Pancreas (tissue), 10 donors: ENCODE results near the gene ADAMTS2. TPM values are rescaled to one million over a fixed set of nuclear protein-coding genes. Genes with fewer than 3 reads are reported as not detected.

Source experiments
- ATAC-seq, 4 donors: fragments of 200-7000 bp; cut with Tn5 transposase; one replicate each; pipeline versions ENCODE4 v1.8.0 to v1.9.1; 2020; ENCODE audit warnings: mild to moderate bottlenecking in 4 of 4, moderate library complexity in 4 of 4
- DNase-seq, 6 donors: peaks; one replicate each; pipeline ENCODE4 v3.0.0-alpha.2; 2020
- FAIRE-seq: peaks from 2 replicates; lab custom pipeline; 2012; peaks lifted over from hg19 to GRCh38; lab: Jason Lieb, UNC
- H3K27ac ChIP-seq, 4 donors: fragments of 200-600 bp; sonication (generic); 1 replicate in 3 of 4; 2 replicates in 1 of 4; pipeline versions ENCODE4 v1.5.0 to v1.8.0; 2020
- H3K27me3 ChIP-seq, 4 donors: fragments of 200-600 bp; one replicate each; pipeline ENCODE4 v1.8.0; 2021
- H3K36me3 ChIP-seq, 3 donors: fragments of 200-600 bp; sonication (generic) in 1 of 3; one replicate each; pipeline versions ENCODE4 v1.5.0 to v1.8.0; 2020 to 2021
- H3K4me1 ChIP-seq, 3 donors: fragments of 200-600 bp; one replicate each; pipeline ENCODE4 v1.8.0; 2021
- H3K4me3 ChIP-seq, 4 donors: fragments of 200-600 bp; sonication (generic) in 2 of 4; one replicate each; pipeline versions ENCODE4 v1.5.0 to v1.8.0; 2020 to 2021
- H3K9me3 ChIP-seq, 4 donors: fragments of 200-600 bp; one replicate each; pipeline ENCODE4 v1.8.0; 2021
- CTCF ChIP-seq, 4 donors: fragments of 200-600 bp; sonication (generic) in 3 of 4; IDR thresholded peaks; one replicate each; pipeline versions ENCODE4 v1.5.0 to v1.8.0; 2021; ENCODE audit warnings: antibody characterized with exemption in 4 of 4
- WGBS, 2 donors: extraction: QIAGEN DNeasy Blood & Tissue Kit; methylation state at CpG; one replicate each; pipeline ENCODE4 v1.1.7; 2013; 5-methylcytosine and 5-hydroxymethylcytosine counted together
- intact Hi-C, 3 donors: fragments of 100-400 bp; cut with DNase I; formaldehyde crosslinking; loops; one replicate each; pipeline versions ENCODE4 v1.11.1 to v1.14.2; 2022
- polyA plus RNA-seq, 2 donors: library from polyadenylated mRNA; stranded (reverse); fragments of 200-250 nt; gene quantifications; one replicate each; pipeline ENCODE4 v1.2.3, GENCODE V29; 2013
- total RNA-seq, 6 donors: library from RNA; stranded (reverse); fragmentation: NEBNext Ultra II Directional in 4 of 6; extraction: Animal tissue kit (Norgen Biotek cat#: 25700) in 4 of 6; gene quantifications; one replicate each; pipeline versions ENCODE4 v1.2.1 to v1.2.4, GENCODE V29; 2021 to 2023
- donor health status: healthy with polysubstance abuse.
- donor health status: DM: no; HTN: no; CAD: no; lungs with moderate emphysema.
- donor health status: DM: no; HTN: no; CAD: no.
- donor health status: control.
- donor health status: control.
- donor health status: Bipolar disorder and iron deficiency.
- donor health status: DM: yes; HTN: yes; CAD: no.
- donor health status: DM: no; HTN: no; CAD: no.
- donor health status: DM: no; HTN: no; CAD: no.
- donor health status: DM: yes; HTN: yes; CAD: no.

Gene ADAMTS2
- total and polyA plus RNA-seq, 8 donors = 1.3 to 18.5 (median 5.8) TPM

GRCh38 chr5:179215576-179215975 lies 129.7 kb downstream of the ADAMTS2 start:
- intact Hi-C loops = no loop called here
- ATAC-seq = no peak
- no peaks in the 10 kb centered on the region for H3K4me1 ChIP-seq
- no peak for FAIRE-seq
- H3K4me3 ChIP-seq = no peak overlapping the region
- no peaks in the 10 kb centered on the region for H3K27me3 ChIP-seq
- H3K9me3 ChIP-seq = no peaks in the 10 kb centered on the region
- H3K27ac ChIP-seq = no peak overlapping the region
- H3K36me3 ChIP-seq = no peaks in the 10 kb centered on the region
- DNase-seq = no peak
- no peak for TF ChIP-seq CTCF (IDR thresholded peaks at IDR 0.05)
- 59 to 73% methylated on average over 2 of the region's 2 CpGs for WGBS, 2 donors

DNA sequence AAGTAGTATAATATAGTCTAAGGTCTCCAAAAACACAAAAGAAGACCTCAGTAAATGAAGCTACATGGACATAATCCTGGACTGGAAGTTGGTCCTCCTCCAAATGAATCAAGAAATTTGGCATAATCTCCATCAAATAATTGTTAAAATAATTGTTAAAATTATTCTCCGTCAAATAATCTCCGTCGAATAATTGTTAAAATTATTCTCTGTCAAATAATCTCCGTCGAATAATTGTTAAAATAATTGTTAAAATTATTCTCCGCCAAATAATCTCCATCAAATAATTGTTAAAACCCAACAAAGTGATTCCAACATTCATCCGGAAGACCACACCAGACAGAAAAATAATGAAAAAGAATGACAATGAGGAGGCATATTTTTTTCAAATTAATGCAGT lies 130.6 kb downstream of the ADAMTS2 start:
- no peak overlapping the region for H3K4me3 ChIP-seq
- H3K27ac ChIP-seq = no peak overlapping the region
- no peaks in the 10 kb centered on the region for H3K9me3 ChIP-seq
- no peaks in the 10 kb centered on the region for H3K4me1 ChIP-seq
- no peak for DNase-seq
- no peak for ATAC-seq
- no peak for TF ChIP-seq CTCF (IDR thresholded peaks at IDR 0.05)
- FAIRE-seq = no peak
- H3K36me3 ChIP-seq = no peaks in the 10 kb centered on the region
- WGBS, 2 donors = 79 to 87% methylated on average over 7 of the region's 7 CpGs
- intact Hi-C loops = no loop called here
- no peaks in the 10 kb centered on the region for H3K27me3 ChIP-seq

- 40 to 85% methylated on average over 10 of the region's 10 CpGs for WGBS, 2 donors
- no peaks in the 10 kb centered on the region for H3K9me3 ChIP-seq
- no peak overlapping the region for H3K27ac ChIP-seq
- FAIRE-seq = no peak
- H3K27me3 ChIP-seq = no peaks in the 10 kb centered on the region
- no peak for ATAC-seq
- H3K4me1 ChIP-seq = no peaks in the 10 kb centered on the region
- H3K36me3 ChIP-seq = no peaks in the 10 kb centered on the region
- peak in 1 of 6 donors; percentile 20 for DNase-seq
- intact Hi-C loops = no loop called here
- no peak for TF ChIP-seq CTCF (IDR thresholded peaks at IDR 0.05)
- no peak overlapping the region for H3K4me3 ChIP-seq
Observed at GRCh38 chr5:179212870-179213269, 132.4 kb downstream of the ADAMTS2 start.

GRCh38 chr5:179211631-179212030 lies 133.6 kb downstream of the ADAMTS2 start:
- DNase-seq (peak in 1 of 6 donors; percentile 21), FAIRE-seq (no peak), ATAC-seq (no peak)
- WGBS, 2 donors = 63 to 76% methylated on average over 12 of the region's 12 CpGs
- no peaks in the 10 kb centered on the region for H3K9me3 ChIP-seq
- H3K4me3 ChIP-seq = no peak overlapping the region
- H3K27ac ChIP-seq = no peak overlapping the region
- intact Hi-C loops = no loop called here
- no peaks in the 10 kb centered on the region for H3K27me3 ChIP-seq
- H3K4me1 ChIP-seq = no peaks in the 10 kb centered on the region
- no peaks in the 10 kb centered on the region for H3K36me3 ChIP-seq
- TF ChIP-seq CTCF (IDR thresholded peaks at IDR 0.05) = no peak

GRCh38 chr5:179211068-179211467 lies 134.2 kb downstream of the ADAMTS2 start:
- Histone ChIP-seq H3K4me3 (no peak overlapping the region), H3K9me3 (no peaks in the 10 kb centered on the region), H3K27me3 (no peaks in the 10 kb centered on the region), H3K27ac (no peak overlapping the region), H3K36me3 (no peaks in the 10 kb centered on the region), H3K4me1 (no peaks in the 10 kb centered on the region)
- peak in 1 of 6 donors; percentile 31 for DNase-seq
- TF ChIP-seq CTCF (IDR thresholded peaks at IDR 0.05) = no peak
- FAIRE-seq = no peak
- intact Hi-C loops = no loop called here
- ATAC-seq = no peak
- 75 to 82% methylated on average over 3 of the region's 3 CpGs for WGBS, 2 donors
